ENCODE measurements around the gene ZNRF2.
A peak's percentile ranks its signal among the peaks of the same experiment; 100 is the strongest.

Gene ZNRF2

DNA sequence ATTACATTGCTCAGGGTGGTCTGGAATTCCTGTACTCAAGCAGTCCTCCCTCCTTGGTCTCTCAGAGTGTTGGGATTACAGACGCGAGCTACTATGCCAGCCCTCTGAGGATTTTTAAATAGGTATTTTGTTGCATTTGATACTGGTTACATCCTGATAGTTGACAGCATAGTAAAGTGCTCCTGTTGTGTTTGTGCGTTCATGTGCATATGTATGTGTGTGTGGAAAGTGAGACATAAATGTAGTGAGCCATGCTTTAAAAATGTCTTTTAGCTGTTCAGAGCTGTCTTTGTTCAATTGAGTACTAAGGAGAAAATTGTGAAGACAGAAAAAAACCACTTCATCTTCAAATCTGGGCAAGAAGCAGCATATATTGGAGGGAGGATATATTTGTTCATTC is 27.8 kb downstream of the ZNRF2 start:
- Mint-ChIP-seq H3K9me3 (no peaks in the 10 kb centered on the region), H3K27me3 (ENCODE audit: low read depth) (no peaks in the 10 kb centered on the region), H3K4me1 (ENCODE audit: low read depth) (peaks cover 20% of the 10 kb centered on the region), H3K4me3 (no peak overlapping the region), H3K27ac (no peak overlapping the region), H3K36me3 (ENCODE audit: low read depth) (no peaks in the 10 kb centered on the region)

DNA sequence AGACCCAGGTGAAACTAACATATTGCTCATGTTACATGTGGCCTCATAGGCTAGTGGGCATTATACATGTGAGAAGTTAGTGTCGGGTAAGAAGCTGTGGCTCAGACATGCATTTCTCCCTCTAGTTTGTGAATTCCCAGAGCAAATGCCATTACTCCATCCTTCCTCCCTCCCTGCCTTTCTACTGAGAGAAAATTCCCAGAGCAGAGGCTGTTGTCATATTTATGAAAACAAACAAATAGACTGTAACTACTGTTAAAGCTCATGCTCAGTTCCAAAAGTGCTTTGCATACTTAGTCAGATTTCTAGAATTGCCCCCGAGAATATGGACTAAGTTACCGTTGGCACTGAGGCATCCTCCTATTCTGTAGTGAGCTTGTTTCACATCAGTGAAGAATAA is 29.0 kb downstream of the ZNRF2 start:
- Mint-ChIP-seq H3K4me1 (ENCODE audit: low read depth) (peaks cover 24% of the 10 kb centered on the region), H3K27me3 (ENCODE audit: low read depth) (no peaks in the 10 kb centered on the region), H3K9me3 (no peaks in the 10 kb centered on the region), H3K4me3 (no peak overlapping the region), H3K27ac (no peak overlapping the region), H3K36me3 (ENCODE audit: low read depth) (no peaks in the 10 kb centered on the region)

DNA sequence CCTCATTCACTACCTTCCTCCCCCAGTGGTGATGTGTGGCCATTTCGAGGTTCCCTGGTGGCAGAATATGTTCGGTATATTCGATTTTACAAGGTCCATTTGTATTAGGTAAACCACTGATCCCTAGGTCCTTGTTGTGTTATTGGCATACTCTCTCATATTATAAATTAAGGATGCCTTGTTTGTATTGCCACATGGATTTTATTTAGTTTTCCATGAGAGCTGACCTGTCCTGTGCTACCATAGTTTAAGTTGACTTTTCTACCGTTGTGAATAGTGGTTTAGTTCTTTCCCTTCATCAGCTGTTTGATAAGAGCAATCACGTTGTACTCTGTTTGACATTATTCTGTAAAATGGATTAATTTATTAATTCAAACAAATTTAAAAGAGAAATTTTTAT is 29.4 kb downstream of the ZNRF2 start:
- Mint-ChIP-seq H3K27me3 (ENCODE audit: low read depth) (no peaks in the 10 kb centered on the region), H3K27ac (no peak overlapping the region), H3K9me3 (no peaks in the 10 kb centered on the region), H3K4me3 (no peak overlapping the region), H3K36me3 (ENCODE audit: low read depth) (no peaks in the 10 kb centered on the region), H3K4me1 (ENCODE audit: low read depth) (peaks cover 27% of the 10 kb centered on the region)

DNA sequence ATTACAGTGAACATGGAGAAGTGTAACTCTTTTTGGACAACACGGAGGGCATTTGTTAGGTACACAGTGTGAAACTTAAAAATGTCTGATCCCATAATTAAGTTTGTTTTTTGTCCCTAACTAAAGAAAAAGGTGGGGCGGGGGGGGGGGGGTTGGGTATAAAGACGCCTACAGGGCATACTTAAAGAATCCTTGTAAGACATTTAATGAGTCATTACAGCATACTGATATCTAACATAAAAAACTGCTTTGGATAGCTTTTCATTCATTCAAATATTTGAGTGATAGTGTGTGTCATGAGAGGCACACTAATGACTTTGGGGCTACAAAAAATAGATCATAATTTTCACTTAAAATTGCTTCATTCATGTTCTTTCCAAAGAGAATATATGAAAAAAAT is 31.2 kb downstream of the ZNRF2 start:
- Mint-ChIP-seq H3K4me1 (ENCODE audit: low read depth) (peaks cover 26% of the 10 kb centered on the region), H3K27ac (no peak overlapping the region), H3K9me3 (no peaks in the 10 kb centered on the region), H3K4me3 (no peak overlapping the region), H3K27me3 (ENCODE audit: low read depth) (no peaks in the 10 kb centered on the region), H3K36me3 (ENCODE audit: low read depth) (no peaks in the 10 kb centered on the region)

DNA sequence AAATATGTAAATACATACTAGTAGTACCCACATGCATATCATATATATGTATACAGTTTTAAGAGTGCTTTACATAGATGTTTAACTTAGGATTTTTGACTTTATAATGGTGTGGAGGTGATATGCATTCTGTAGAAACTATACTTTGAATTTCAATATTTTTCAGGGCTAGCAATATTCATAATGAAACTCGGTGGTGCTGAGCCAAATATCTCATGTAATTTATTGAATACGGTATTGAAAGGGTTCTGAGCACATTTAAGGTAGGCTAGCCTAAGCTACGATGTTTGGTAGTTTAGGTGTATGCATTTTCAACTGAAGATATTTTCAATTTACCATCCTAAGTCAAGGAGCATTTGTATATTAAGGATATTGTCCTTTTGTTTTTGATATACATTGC is 36.0 kb downstream of the ZNRF2 start:
- H3K4me3 Mint-ChIP-seq, result no peak overlapping the region

DNA sequence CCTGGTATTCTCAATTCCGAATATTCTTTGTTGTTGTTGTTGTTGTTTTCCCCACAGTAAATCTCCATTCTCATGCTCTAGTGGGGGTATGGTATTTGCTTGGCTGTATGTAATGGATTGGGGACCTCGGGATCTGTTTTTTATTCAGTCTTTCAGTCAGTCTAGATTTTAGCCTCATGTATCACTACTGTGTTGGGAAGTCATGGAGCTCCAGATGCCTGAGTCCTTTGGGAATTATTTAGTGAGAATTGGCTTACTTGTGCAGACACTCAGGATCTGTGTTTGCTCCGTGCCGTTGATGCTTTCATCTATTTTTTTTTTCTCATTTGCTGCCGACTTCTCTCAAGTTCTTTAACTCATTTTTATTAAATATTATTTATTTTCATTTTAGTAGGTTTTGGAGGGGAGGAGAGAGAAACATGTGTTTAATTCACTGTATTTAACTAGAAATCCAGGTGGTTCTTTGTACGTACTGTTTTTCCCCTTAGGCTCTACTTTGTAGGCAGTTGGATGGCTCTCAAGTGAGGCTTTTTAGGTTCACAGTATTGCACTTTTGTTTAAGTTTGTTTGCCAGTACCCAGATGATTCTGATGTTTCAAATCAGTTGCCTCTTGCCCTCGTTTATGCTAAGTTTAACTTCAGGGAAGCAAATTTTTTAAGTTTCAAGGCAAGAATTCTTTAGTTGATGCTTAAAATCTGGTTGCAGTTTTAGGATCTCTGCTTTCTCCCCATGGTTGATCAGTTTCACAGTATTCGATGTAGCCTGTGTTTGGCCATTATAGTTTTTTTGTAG is 36.9 kb downstream of the ZNRF2 start:
- H3K36me3 Mint-ChIP-seq (ENCODE audit: low read depth), result peaks cover 13% of the 10 kb centered on the region
- no peaks in the 10 kb centered on the region for H3K9me3 Mint-ChIP-seq
- H3K27me3 Mint-ChIP-seq (ENCODE audit: low read depth), result no peaks in the 10 kb centered on the region
- peak overlapping the region; percentile 98 for H3K27ac Mint-ChIP-seq
- peaks cover 44% of the 10 kb centered on the region for H3K4me1 Mint-ChIP-seq (ENCODE audit: low read depth)
- peak overlapping the region; percentile 85 for H3K4me3 Mint-ChIP-seq

More for the DNA sequence above, 36.0 kb downstream of the ZNRF2 start:
- peaks cover 11% of the 10 kb centered on the region for H3K36me3 Mint-ChIP-seq (ENCODE audit: low read depth)
- no peak overlapping the region for H3K27ac Mint-ChIP-seq
- no peaks in the 10 kb centered on the region for H3K9me3 Mint-ChIP-seq
- H3K4me1 Mint-ChIP-seq (ENCODE audit: low read depth), result peaks cover 44% of the 10 kb centered on the region
- no peaks in the 10 kb centered on the region for H3K27me3 Mint-ChIP-seq (ENCODE audit: low read depth)

DNA sequence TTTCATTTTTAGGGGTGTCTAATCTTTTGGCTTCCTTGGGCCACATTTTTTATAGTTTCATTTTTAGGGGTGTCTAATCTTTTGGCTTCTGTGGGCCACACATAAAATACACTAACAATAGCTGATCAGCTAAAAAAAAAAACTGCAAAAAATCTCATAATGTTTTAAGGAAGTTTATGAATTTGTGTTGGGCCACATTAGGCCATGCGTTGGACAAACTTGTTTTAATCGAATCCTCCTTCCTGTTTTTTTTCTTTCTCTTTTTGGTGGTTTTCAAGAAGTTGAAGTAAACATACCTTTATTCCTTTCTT is 37.4 kb downstream of the ZNRF2 start:
- Mint-ChIP-seq H3K36me3 (ENCODE audit: low read depth) (peaks cover 18% of the 10 kb centered on the region), H3K27ac (peak overlapping the region; percentile 98), H3K27me3 (ENCODE audit: low read depth) (no peaks in the 10 kb centered on the region), H3K4me1 (ENCODE audit: low read depth) (peaks cover 46% of the 10 kb centered on the region), H3K4me3 (peak overlapping the region; percentile 85), H3K9me3 (no peaks in the 10 kb centered on the region)

DNA sequence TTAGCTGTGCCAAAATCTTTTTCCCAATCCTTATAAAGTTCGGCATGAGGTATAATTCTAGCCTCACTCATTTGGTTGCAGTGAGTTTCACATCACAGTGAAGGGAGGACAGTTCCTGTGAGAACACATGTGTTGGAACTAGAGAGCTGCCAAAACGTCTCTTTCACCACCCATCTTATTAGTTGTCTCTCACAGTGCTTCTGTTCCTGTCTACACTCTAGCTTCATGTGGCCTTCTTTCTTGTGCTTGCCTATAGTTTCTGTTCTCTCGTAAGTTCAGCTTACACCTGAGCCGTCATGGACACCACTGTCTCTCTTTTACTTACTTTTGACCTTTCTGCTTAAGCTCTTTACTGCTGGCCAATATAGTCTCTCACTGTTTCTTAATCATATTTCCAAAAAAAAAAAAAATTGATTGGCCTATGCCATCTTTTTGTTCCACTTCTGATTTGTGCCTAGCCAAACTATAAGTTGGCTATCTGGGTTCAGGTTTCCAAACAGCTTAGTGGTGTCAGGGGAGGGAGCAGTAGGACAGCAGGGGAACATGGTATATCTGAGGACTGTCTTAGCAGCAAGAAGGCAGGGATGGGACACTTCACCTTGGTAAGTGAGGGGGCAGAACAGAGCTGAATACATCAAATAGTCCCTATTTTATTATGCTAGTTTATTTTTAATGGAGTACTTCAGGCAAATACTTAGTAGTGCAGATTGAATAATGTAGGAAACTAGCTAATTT is 38.0 kb downstream of the ZNRF2 start:
- Mint-ChIP-seq H3K27me3 (ENCODE audit: low read depth) (no peaks in the 10 kb centered on the region), H3K27ac (peak overlapping the region; percentile 98), H3K4me1 (ENCODE audit: low read depth) (peaks cover 45% of the 10 kb centered on the region), H3K4me3 (peak overlapping the region; percentile 85), H3K36me3 (ENCODE audit: low read depth) (peaks cover 21% of the 10 kb centered on the region), H3K9me3 (no peaks in the 10 kb centered on the region)

DNA sequence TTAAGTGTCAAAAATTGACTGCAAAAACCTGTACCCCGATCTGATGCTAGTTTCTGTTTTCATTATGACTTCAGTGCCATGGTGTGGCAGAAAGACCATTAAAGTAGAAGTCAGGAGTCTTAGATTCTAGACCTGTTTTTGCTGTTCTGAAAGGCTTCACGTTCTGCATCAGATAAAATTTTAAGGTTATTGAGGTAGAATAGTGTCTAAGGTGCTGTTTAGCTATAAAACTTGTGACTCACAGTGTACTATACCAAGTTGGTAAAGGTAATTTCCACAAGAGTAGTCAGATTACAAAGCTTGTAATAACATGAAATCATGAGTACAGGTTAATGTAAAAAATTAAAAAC is 38.6 kb downstream of the ZNRF2 start:
- Mint-ChIP-seq H3K36me3 (ENCODE audit: low read depth) (peaks cover 21% of the 10 kb centered on the region), H3K27ac (peak overlapping the region; percentile 98), H3K27me3 (ENCODE audit: low read depth) (no peaks in the 10 kb centered on the region), H3K4me3 (peak overlapping the region; percentile 85), H3K4me1 (ENCODE audit: low read depth) (peaks cover 42% of the 10 kb centered on the region), H3K9me3 (no peaks in the 10 kb centered on the region)

DNA sequence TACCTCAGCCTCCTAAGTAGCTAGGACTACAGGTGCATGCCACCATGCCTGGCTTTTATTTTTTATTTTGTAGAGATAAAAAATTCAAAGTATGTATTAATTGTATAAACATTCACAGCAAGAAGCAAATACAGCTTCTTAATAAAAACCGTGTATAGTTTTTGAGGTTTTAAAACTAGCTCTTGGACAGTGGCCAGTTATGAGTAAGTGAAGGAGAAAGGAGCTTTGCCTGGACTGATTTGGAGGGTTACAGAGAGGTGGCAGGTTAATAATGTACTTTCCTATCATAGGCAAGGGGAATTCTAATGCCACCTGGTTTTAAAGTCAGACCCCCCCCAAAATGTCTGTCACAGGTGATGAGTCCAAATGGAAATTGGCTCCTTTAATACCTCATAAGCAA is 43.4 kb downstream of the ZNRF2 start:
- no peak overlapping the region for H3K4me3 Mint-ChIP-seq
- peaks cover 4% of the 10 kb centered on the region for H3K9me3 Mint-ChIP-seq
- H3K27me3 Mint-ChIP-seq (ENCODE audit: low read depth), result no peaks in the 10 kb centered on the region
- peaks cover 32% of the 10 kb centered on the region for H3K4me1 Mint-ChIP-seq (ENCODE audit: low read depth)
- peaks cover 24% of the 10 kb centered on the region for H3K36me3 Mint-ChIP-seq (ENCODE audit: low read depth)
- no peak overlapping the region for H3K27ac Mint-ChIP-seq

DNA sequence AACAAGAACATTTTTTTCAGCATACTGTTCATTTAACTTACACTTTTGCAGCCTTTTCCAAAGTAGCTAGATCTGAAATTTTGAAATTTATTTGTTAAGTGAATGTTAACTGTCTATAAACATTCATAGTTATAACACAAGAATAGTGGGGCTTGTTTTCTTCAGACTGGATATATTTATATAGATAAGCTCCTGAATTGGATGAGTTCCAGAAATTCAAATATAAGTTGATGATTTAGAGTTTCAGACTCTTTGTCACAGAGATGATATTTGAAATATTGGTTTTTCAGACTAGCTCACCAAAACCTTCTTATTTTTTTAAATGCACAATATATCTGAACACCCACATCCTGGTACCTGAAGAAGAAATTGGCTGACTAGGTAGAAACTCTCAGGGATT is 44.0 kb downstream of the ZNRF2 start:
- peaks cover 28% of the 10 kb centered on the region for H3K4me1 Mint-ChIP-seq (ENCODE audit: low read depth)
- H3K27me3 Mint-ChIP-seq (ENCODE audit: low read depth), result no peaks in the 10 kb centered on the region
- H3K27ac Mint-ChIP-seq, result no peak overlapping the region
- peaks cover 4% of the 10 kb centered on the region for H3K9me3 Mint-ChIP-seq
- peaks cover 21% of the 10 kb centered on the region for H3K36me3 Mint-ChIP-seq (ENCODE audit: low read depth)
- no peak overlapping the region for H3K4me3 Mint-ChIP-seq

DNA sequence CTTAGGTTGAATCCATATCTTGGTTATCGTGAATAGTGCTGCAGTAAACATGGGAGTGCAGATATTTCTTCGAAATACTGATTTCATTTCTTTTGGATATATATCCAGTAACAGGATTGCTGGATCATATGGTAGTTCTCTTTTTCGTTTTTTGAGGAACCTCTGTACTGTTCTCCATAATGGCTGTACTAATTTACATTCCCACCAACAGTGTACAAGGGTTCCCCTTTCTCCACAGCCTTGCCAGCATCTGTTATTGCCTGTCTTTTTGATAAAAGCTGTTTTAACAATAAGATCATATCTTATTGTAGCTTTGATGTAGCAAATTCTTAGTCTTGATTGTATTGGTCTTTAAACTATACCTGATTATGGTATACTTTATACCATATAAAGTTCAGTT is 45.3 kb downstream of the ZNRF2 start:
- peaks cover 4% of the 10 kb centered on the region for H3K9me3 Mint-ChIP-seq
- no peaks in the 10 kb centered on the region for H3K27me3 Mint-ChIP-seq (ENCODE audit: low read depth)
- peaks cover 19% of the 10 kb centered on the region for H3K36me3 Mint-ChIP-seq (ENCODE audit: low read depth)
- H3K4me1 Mint-ChIP-seq (ENCODE audit: low read depth), result peaks cover 25% of the 10 kb centered on the region
- no peak overlapping the region for H3K27ac Mint-ChIP-seq
- H3K4me3 Mint-ChIP-seq, result no peak overlapping the region

DNA sequence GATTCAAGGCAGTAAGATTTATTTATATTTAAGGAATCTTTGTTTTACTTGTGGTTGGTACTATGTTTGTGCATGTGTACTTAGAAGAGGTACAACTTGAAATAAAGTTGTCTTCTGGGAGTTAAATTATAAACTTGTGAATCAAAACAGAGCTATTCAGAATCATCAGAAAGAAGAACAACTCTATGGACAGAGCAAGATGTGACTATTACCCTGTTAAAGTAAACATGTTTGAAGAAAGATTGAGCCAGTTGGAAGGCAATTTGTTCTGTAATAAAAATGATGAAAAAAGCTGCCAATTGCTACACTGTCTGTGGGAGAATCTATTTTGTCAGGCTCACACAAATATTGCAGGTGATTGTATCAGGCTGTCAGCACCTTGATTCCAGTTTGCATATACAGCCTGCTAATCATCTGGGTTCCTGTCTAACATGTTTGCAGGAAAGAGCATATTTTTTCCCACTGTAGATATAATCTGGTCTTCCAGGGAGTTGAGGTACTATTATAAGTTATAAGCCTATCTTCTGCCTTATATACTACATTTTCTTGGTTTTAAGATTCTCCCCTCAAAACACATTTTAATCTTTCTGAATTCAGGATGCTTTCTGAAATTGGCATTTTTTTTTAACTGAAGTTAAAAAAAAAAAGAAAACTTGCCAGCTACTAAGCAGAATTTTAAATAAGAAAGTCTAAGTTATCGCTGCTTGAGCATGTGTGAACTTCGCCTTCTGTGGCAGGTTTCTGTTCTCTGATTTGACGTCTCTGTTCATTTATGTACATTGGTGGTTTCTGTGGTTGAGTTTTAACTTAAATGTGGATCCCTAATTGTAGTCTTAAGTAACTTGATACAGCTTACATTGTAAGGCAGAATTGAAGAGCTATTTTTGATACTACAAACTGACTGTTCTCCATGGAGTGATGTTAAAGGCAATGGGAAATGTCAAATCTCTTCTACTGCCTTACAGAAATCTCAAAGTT is 46.0 kb downstream of the ZNRF2 start:
- Mint-ChIP-seq H3K27me3 (ENCODE audit: low read depth) (no peaks in the 10 kb centered on the region), H3K27ac (peak overlapping the region; percentile 43), H3K36me3 (ENCODE audit: low read depth) (peaks cover 16% of the 10 kb centered on the region), H3K9me3 (peaks cover 4% of the 10 kb centered on the region), H3K4me3 (peak overlapping the region; percentile 62), H3K4me1 (ENCODE audit: low read depth) (peaks cover 23% of the 10 kb centered on the region)

DNA sequence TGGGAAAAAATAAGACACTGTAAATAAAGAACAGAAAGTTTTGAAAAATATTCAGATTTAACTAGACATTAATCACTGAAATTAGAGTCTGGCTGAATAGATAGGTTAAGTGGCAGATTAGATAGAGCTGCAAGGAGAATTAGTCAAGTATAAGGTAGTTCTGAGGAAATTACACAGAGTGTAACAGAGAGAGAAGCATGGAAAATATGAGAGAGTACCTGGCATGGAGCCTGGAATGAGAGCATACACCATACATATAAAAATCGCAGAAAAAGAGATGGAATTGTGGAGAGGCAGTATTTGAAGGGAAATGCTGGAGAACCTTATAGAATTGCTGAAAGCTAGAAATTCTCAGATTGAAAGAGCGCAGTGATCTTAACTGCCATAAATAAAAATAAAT is 46.9 kb downstream of the ZNRF2 start:
- H3K9me3 Mint-ChIP-seq, result peaks cover 4% of the 10 kb centered on the region
- H3K36me3 Mint-ChIP-seq (ENCODE audit: low read depth), result peaks cover 14% of the 10 kb centered on the region
- no peak overlapping the region for H3K4me3 Mint-ChIP-seq
- H3K27ac Mint-ChIP-seq, result no peak overlapping the region
- H3K27me3 Mint-ChIP-seq (ENCODE audit: low read depth), result no peaks in the 10 kb centered on the region
- H3K4me1 Mint-ChIP-seq (ENCODE audit: low read depth), result peaks cover 23% of the 10 kb centered on the region
